ENCODE results near the gene ZNF587B. TPM values are rescaled to one million over a fixed set of nuclear protein-coding genes. Genes with fewer than 3 reads are reported as not detected.
"Not testable (repeated sequence)": the region's sequence is repeated elsewhere in the genome, so short reads cannot be mapped to it uniquely, and the experiment has no call there.

ZNF587B gene
- total and polyA plus RNA-seq, 3 experiments from 2014 or later: 1.4 to 25.4 (median 24.8) TPM

DNA sequence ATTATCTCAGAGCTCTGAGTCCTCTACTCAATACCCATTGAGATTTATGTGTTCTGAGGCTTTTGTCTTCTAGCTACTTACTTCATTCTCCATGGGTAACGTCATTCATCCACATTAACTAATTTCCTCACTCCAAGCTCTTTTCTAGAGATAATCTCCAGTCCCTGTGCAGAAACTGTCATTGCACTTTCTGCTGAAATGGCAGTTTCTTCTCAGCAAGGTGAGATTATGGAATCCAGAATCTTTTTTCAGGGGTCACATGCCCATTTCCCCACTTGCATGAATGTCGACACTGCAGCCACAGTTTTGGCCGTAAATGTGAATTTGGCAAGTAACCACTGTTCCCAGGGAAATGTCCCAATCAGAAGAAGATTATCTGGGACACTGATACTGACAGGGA lies 32.3 kb downstream of the ZNF587B start:
- Histone ChIP-seq H3K9me3 (ENCODE audit: low read length) (peaks cover 24% of the 10 kb centered on the region), H3K36me3 (ENCODE audit: insufficient read depth, low read length) (peaks cover 71% of the 10 kb centered on the region)
- CTCF ChIA-PET; POLR2A ChIA-PET; H3K27ac Mint-ChIP-seq; H3K4me3 ChIP-seq (ENCODE audit: low read length); H3K27ac ChIP-seq (ENCODE audit: low read depth, low read length); H3K4me1 Mint-ChIP-seq; H3K27me3 ChIP-seq (ENCODE audit: insufficient read depth, low read length, poor library complexity, severe bottlenecking); H3K27me3 Mint-ChIP-seq; H3K4me1 ChIP-seq (ENCODE audit: insufficient read depth, low read length); H3K4me3 Mint-ChIP-seq; DNase-seq: not testable (repeated sequence)
- Mint-ChIP-seq H3K9me3 (peaks cover 0 to 83% (median 61%) of the 10 kb centered on the region in 5 donors), H3K36me3 (peaks cover 39 to 84% (median 83%) of the 10 kb centered on the region in 3 donors)

GRCh38 chr19:57867868-57868492 lies 37.9 kb downstream of the ZNF587B start:
- Mint-ChIP-seq H3K27me3 (no peaks in the 10 kb centered on the region), H3K4me1 (peaks cover 0 to 1% (median 0%) of the 10 kb centered on the region in 3 donors), H3K36me3 (peaks cover 21 to 72% (median 57%) of the 10 kb centered on the region in 3 donors), H3K9me3 (peaks cover 6 to 81% (median 70%) of the 10 kb centered on the region in 5 donors), H3K4me3 (no peak overlapping the region), H3K27ac (no peak overlapping the region)
- Histone ChIP-seq H3K9me3 (ENCODE audit: low read length) (peaks cover 40% of the 10 kb centered on the region), H3K27ac (ENCODE audit: low read depth, low read length) (no peak overlapping the region), H3K4me3 (ENCODE audit: low read length) (no peak overlapping the region), H3K4me1 (ENCODE audit: insufficient read depth, low read length) (no peaks in the 10 kb centered on the region), H3K36me3 (ENCODE audit: insufficient read depth, low read length) (peaks cover 36% of the 10 kb centered on the region), H3K27me3 (ENCODE audit: insufficient read depth, low read length, poor library complexity, severe bottlenecking) (no peaks in the 10 kb centered on the region)
- DNase-seq: no peak
- ChIA-PET POLR2A (no interaction called here), CTCF (no interaction called here)

- H3K27me3 Mint-ChIP-seq; H3K27ac ChIP-seq (ENCODE audit: low read depth, low read length); H3K4me1 Mint-ChIP-seq; DNase-seq; CTCF ChIA-PET; H3K4me3 ChIP-seq (ENCODE audit: low read length); POLR2A ChIA-PET; H3K4me1 ChIP-seq (ENCODE audit: insufficient read depth, low read length); H3K27ac Mint-ChIP-seq; H3K4me3 Mint-ChIP-seq; H3K27me3 ChIP-seq (ENCODE audit: insufficient read depth, low read length, poor library complexity, severe bottlenecking): not testable (repeated sequence)
- H3K9me3 Mint-ChIP-seq: peaks cover 12 to 85% (median 76%) of the 10 kb centered on the region in 5 donors
- H3K36me3 Mint-ChIP-seq: peaks cover 18 to 73% (median 56%) of the 10 kb centered on the region in 3 donors
- Histone ChIP-seq H3K9me3 (ENCODE audit: low read length) (peaks cover 52% of the 10 kb centered on the region), H3K36me3 (ENCODE audit: insufficient read depth, low read length) (peaks cover 26% of the 10 kb centered on the region)
These were observed 39.6 kb downstream of the ZNF587B start for GRCh38 chr19:57869655-57870054.

GRCh38 chr19:57870225-57870624 lies 40.1 kb downstream of the ZNF587B start:
- DNase-seq: no peak
- peaks cover 54% of the 10 kb centered on the region for H3K9me3 ChIP-seq (ENCODE audit: low read length)
- H3K4me1 Mint-ChIP-seq: no peaks in the 10 kb centered on the region
- peak overlapping the region in 1 of 7 donors; percentile 13 for H3K4me3 Mint-ChIP-seq
- H3K36me3 ChIP-seq (ENCODE audit: insufficient read depth, low read length): peaks cover 21% of the 10 kb centered on the region
- H3K27me3 ChIP-seq (ENCODE audit: insufficient read depth, low read length, poor library complexity, severe bottlenecking): no peaks in the 10 kb centered on the region
- no peaks in the 10 kb centered on the region for H3K4me1 ChIP-seq (ENCODE audit: insufficient read depth, low read length)
- no peak overlapping the region for H3K27ac ChIP-seq (ENCODE audit: low read depth, low read length)
- ChIA-PET CTCF (no interaction called here), POLR2A (no interaction called here)
- H3K9me3 Mint-ChIP-seq: peaks cover 12 to 83% (median 72%) of the 10 kb centered on the region in 5 donors
- peak overlapping the region in 1 of 8 donors; percentile 67 for H3K27ac Mint-ChIP-seq
- no peak overlapping the region for H3K4me3 ChIP-seq (ENCODE audit: low read length)
- no peaks in the 10 kb centered on the region for H3K27me3 Mint-ChIP-seq
- H3K36me3 Mint-ChIP-seq: peaks cover 13 to 70% (median 53%) of the 10 kb centered on the region in 3 donors

DNA sequence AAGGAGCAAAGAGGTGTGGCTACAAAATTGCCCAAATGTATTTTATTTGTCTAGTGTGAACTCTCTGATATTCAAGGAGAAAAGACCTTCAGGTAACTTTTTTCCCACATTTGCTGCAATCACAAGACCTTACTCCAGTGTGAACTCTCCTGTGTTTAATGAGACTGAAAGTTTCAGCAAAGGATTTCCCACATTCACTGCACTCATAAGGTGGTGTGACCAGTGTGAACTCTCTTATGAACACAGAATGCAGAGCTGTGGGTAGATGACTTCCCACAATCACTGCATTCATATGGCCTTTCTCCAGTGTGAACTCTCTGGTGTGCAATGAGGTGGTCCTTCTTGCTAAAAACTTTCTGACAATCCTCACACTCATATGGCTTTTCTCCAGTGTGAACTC lies 42.4 kb downstream of the ZNF587B start:
- Histone ChIP-seq H3K27ac (ENCODE audit: low read depth, low read length) (no peak overlapping the region), H3K4me1 (ENCODE audit: insufficient read depth, low read length) (no peaks in the 10 kb centered on the region), H3K27me3 (ENCODE audit: insufficient read depth, low read length, poor library complexity, severe bottlenecking) (no peaks in the 10 kb centered on the region), H3K36me3 (ENCODE audit: insufficient read depth, low read length) (peaks cover 22% of the 10 kb centered on the region), H3K9me3 (ENCODE audit: low read length) (peaks cover 63% of the 10 kb centered on the region), H3K4me3 (ENCODE audit: low read length) (peak overlapping the region; percentile 21)
- ChIA-PET CTCF (no interaction called here), POLR2A (interaction anchor here (0.6 kb wide), 1 partner anchor 554 kb away, joined by 7 read pairs; no protein-coding TSS in a partner anchor)
- H3K36me3 Mint-ChIP-seq: peaks cover 17 to 71% (median 49%) of the 10 kb centered on the region in 3 donors
- DNase-seq: no peak
- H3K4me3 Mint-ChIP-seq: no peak overlapping the region
- H3K27ac Mint-ChIP-seq: no peak overlapping the region
- H3K9me3 Mint-ChIP-seq: peaks cover 16 to 86% (median 81%) of the 10 kb centered on the region in 5 donors
- H3K27me3 Mint-ChIP-seq: no peaks in the 10 kb centered on the region
- no peaks in the 10 kb centered on the region for H3K4me1 Mint-ChIP-seq

DNA sequence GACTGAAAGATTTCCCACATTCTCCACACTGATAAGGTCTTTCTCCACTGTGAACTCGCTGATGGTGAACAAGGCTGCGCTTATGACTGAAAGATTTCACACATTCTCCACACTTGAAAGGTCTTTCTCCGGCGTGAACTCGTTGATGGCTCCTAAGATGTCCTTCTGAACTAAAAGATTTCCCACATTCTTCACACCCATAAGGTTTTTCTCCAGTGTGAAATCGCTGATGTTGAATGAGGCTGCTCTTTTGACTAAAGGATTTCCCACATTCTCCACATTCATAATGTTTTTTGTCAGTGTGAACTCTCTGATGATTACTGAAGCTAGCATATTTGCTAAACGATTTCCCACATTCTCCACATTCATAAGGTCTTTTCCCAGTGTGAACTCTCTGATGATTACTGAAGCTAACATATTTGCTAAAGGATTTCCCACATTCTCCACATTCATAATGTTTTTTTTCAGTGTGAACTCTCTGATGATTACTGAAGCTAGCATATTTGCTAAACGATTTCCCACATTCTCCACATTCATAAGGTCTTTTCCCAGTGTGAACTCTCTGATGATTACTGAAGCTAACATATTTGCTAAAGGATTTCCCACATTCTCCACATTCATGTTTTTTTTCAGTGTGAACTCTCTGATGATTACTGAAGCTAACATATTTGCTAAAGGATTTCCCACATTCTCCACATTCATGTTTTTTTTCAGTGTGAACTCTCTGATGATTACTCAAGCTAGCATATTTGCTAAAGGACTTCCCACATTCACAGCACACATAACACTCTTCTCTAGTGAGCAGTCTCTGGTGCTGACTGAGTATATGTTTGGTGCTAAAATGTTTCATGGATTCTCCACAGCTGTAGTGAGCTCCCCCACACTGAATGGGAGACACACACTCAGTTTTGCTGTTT lies 44.0 kb downstream of the ZNF587B start:
- H3K4me1 Mint-ChIP-seq; H3K4me1 ChIP-seq (ENCODE audit: insufficient read depth, low read length); H3K4me3 ChIP-seq (ENCODE audit: low read length); H3K27me3 ChIP-seq (ENCODE audit: insufficient read depth, low read length, poor library complexity, severe bottlenecking); DNase-seq; H3K27ac ChIP-seq (ENCODE audit: low read depth, low read length); H3K4me3 Mint-ChIP-seq; H3K27me3 Mint-ChIP-seq; CTCF ChIA-PET; H3K27ac Mint-ChIP-seq: not testable (repeated sequence)
- POLR2A ChIA-PET: interaction anchor here (0.5 to 0.6 kb wide), 2 partner anchors 12 to 321 kb away, joined by 3 read pairs; no protein-coding TSS in a partner anchor
- H3K9me3 Mint-ChIP-seq: peaks cover 16 to 86% (median 81%) of the 10 kb centered on the region in 5 donors
- peaks cover 58% of the 10 kb centered on the region for H3K9me3 ChIP-seq (ENCODE audit: low read length)
- H3K36me3 Mint-ChIP-seq: peaks cover 20 to 72% (median 53%) of the 10 kb centered on the region in 3 donors
- peaks cover 17% of the 10 kb centered on the region for H3K36me3 ChIP-seq (ENCODE audit: insufficient read depth, low read length)

DNA sequence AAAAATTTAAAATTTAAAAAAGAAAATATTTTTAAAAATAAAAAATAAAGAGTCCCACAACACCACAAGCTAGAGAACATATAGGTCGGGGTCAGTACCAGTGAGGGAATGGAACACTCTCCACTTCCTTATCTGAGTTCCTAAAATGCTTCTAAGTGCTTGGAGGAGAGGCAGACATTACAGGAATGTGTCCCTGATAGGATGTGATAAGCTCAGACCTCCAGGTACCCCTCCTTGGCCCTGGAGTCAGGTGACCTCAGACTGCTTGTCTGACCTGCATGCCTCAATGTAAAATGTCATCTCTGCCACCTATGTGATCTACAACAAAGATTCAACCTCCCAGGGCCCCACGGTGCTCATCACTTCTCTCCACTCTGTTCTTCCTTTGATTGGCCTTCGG lies 55.9 kb downstream of the ZNF587B start:
- CTCF ChIA-PET: no interaction called here
- Histone ChIP-seq H3K27me3 (ENCODE audit: insufficient read depth, low read length, poor library complexity, severe bottlenecking) (no peaks in the 10 kb centered on the region), H3K27ac (ENCODE audit: low read depth, low read length) (no peak overlapping the region), H3K4me1 (ENCODE audit: insufficient read depth, low read length) (peaks cover 7% of the 10 kb centered on the region), H3K4me3 (ENCODE audit: low read length) (no peak overlapping the region), H3K9me3 (ENCODE audit: low read length) (peaks cover 10% of the 10 kb centered on the region), H3K36me3 (ENCODE audit: insufficient read depth, low read length) (no peaks in the 10 kb centered on the region)
- H3K27me3 Mint-ChIP-seq: peaks cover 0 to 2% of the 10 kb centered on the region in 2 donors
- H3K4me3 Mint-ChIP-seq: peak overlapping the region in 2 of 7 donors; percentile 9 to 96
- H3K4me1 Mint-ChIP-seq: peaks cover 28 to 46% (median 32%) of the 10 kb centered on the region in 3 donors
- POLR2A ChIA-PET: interaction anchor here (0.7 kb wide), 2 partner anchors 12 to 715 kb away, joined by 3 to 5 read pairs; no protein-coding TSS in a partner anchor
- H3K27ac Mint-ChIP-seq: no peak overlapping the region
- H3K36me3 Mint-ChIP-seq: peaks cover 12 to 58% (median 51%) of the 10 kb centered on the region in 3 donors
- peaks cover 0 to 72% (median 42%) of the 10 kb centered on the region in 5 donors for H3K9me3 Mint-ChIP-seq
- no peak for DNase-seq
